Liver (tissue), 3 donors: ENCODE measurements around the gene SH2D6.

Experiments
- RXRA ChIP-seq, 2 donors: IDR thresholded peaks; 2 replicates each; pipeline ENCODE4 v1.6.1; 2017 to 2018; ENCODE audit warnings: antibody characterized with exemption in 2 of 2, mild to moderate bottlenecking in 1 of 2
- TF ChIP-seq, protein P1 (sequence below): fragments of 150-350 bp; IDR thresholded peaks from 2 replicates; pipeline ENCODE4 v1.5.1; 2017; ENCODE audit warnings: improper control_type of control experiment, low read depth, low read length; ENCODE audit not compliant: missing input control
- donor health status: healthy.
- donor health status: healthy.

DNA sequence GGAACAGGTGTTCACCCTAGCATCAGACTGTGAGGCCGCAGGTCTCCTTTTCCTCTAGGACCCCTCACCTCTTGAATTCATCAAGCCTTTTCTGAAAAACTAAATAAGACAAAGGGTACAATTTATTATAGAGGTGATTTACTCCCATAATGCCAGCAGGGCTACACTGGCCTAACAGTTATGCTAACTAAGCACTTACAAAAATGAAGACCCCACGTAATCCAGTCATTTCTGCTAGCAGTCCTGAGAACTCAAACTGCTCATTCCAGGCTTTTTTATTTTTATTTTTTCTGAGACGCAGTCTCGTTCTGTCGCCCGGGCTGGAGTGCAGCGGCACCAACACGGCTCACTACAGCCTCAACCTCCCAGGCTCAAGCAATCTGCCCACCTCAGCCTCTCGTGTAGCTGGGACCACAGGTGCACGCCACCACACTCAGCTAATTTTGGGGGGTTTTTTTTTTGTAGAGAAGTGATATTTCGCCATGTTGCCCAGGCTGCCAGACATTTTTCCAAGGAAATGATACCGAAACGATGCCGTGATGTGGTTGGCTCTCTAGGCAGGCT lies 22.5 kb upstream of the SH2D6 start:
- TF ChIP-seq, protein P1, sequence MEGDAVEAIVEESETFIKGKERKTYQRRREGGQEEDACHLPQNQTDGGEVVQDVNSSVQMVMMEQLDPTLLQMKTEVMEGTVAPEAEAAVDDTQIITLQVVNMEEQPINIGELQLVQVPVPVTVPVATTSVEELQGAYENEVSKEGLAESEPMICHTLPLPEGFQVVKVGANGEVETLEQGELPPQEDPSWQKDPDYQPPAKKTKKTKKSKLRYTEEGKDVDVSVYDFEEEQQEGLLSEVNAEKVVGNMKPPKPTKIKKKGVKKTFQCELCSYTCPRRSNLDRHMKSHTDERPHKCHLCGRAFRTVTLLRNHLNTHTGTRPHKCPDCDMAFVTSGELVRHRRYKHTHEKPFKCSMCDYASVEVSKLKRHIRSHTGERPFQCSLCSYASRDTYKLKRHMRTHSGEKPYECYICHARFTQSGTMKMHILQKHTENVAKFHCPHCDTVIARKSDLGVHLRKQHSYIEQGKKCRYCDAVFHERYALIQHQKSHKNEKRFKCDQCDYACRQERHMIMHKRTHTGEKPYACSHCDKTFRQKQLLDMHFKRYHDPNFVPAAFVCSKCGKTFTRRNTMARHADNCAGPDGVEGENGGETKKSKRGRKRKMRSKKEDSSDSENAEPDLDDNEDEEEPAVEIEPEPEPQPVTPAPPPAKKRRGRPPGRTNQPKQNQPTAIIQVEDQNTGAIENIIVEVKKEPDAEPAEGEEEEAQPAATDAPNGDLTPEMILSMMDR = no peak
- no peak for TF ChIP-seq RXRA (IDR thresholded peaks at IDR 0.05)
